SK-N-SH (cell line): ENCODE data around the gene RAB3IP.

Experiments used
- MXI1 ChIP-seq: IDR thresholded peaks from 2 replicates; pipeline ENCODE4 v1.6.1; 2012; ENCODE audit warnings: mild to moderate bottlenecking, low read depth, low read length, improper control_type of control experiment
- TF ChIP-seq, protein P1 (sequence below): IDR thresholded peaks from 2 replicates; pipeline ENCODE4 v1.6.1; 2012; ENCODE audit warnings: mild to moderate bottlenecking, low read depth, low read length, moderate library complexity
- TF ChIP-seq, protein P2 (sequence below): IDR thresholded peaks from 2 replicates; pipeline ENCODE4 v1.4.0; 2012; ENCODE audit warnings: low read depth

DNA sequence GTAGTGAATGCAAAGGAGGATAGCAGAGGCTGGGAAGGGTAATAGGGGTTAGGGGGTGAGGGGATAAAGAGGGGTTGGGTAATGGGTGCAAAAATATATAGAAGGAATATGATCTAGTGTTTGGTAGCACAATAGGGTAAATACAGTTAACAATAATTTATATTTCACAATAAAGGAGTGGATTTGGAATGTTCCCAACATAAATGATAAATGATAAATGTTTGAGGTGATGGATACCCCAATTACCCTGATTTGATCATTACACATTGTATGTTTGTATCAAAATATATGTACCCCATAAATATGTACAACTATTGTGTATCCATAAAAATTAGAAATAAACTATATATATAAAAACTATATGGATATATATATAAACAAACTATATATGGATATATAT is 85.4 kb downstream of the RAB3IP start:
- TF ChIP-seq, protein P1, sequence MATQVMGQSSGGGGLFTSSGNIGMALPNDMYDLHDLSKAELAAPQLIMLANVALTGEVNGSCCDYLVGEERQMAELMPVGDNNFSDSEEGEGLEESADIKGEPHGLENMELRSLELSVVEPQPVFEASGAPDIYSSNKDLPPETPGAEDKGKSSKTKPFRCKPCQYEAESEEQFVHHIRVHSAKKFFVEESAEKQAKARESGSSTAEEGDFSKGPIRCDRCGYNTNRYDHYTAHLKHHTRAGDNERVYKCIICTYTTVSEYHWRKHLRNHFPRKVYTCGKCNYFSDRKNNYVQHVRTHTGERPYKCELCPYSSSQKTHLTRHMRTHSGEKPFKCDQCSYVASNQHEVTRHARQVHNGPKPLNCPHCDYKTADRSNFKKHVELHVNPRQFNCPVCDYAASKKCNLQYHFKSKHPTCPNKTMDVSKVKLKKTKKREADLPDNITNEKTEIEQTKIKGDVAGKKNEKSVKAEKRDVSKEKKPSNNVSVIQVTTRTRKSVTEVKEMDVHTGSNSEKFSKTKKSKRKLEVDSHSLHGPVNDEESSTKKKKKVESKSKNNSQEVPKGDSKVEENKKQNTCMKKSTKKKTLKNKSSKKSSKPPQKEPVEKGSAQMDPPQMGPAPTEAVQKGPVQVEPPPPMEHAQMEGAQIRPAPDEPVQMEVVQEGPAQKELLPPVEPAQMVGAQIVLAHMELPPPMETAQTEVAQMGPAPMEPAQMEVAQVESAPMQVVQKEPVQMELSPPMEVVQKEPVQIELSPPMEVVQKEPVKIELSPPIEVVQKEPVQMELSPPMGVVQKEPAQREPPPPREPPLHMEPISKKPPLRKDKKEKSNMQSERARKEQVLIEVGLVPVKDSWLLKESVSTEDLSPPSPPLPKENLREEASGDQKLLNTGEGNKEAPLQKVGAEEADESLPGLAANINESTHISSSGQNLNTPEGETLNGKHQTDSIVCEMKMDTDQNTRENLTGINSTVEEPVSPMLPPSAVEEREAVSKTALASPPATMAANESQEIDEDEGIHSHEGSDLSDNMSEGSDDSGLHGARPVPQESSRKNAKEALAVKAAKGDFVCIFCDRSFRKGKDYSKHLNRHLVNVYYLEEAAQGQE = no peak
- TF ChIP-seq, protein P2, sequence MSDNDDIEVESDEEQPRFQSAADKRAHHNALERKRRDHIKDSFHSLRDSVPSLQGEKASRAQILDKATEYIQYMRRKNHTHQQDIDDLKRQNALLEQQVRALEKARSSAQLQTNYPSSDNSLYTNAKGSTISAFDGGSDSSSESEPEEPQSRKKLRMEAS = no peak
- TF ChIP-seq MXI1 = no peak
